Naive thymus-derived CD4-positive, alpha-beta T cell (primary cell): ENCODE measurements around the gene BBS2. TPM values are rescaled to one million over a fixed set of nuclear protein-coding genes. Genes with fewer than 3 reads are reported as not detected.

Source experiments
- ATAC-seq: fragments of 150-1000 bp; cut with Tn5 transposase; 2 replicates; pipeline ENCODE4 v1.10.0; 2021; ENCODE audit warnings: mild to moderate bottlenecking, moderate library complexity
- CTCF ChIA-PET: fragments of 350-600 bp; sonication (Branson Sonifier 250); formaldehyde crosslinking; loops from one replicate; lab custom pipeline; 2021; ENCODE audit warnings: antibody characterized with exemption; lab: Charles Lee
- POLR2A ChIA-PET: fragments of 350-600 bp; sonication (Branson Sonifier 250); formaldehyde crosslinking; loops from one replicate; lab custom pipeline; 2021; ENCODE audit warnings: antibody characterized with exemption, inconsistent platforms; lab: Charles Lee
- DNase-seq, 9 donors: peaks; one replicate each; pipeline versions ENCODE4 v3.0.0 to v3.0.0-alpha.2; 2020 to 2022; ENCODE audit warnings: mixed read lengths in 1 of 9
- H3K27ac ChIP-seq: one replicate; pipeline ENCODE4 v1.7.0; 2013; ENCODE audit warnings: mild to moderate bottlenecking, low read depth, low read length, moderate library complexity
- H3K27me3 ChIP-seq, 2 donors: one replicate each; pipeline ENCODE4 v1.7.0; 2013; ENCODE audit warnings: low read length in 2 of 2, mild to moderate bottlenecking in 2 of 2, moderate library complexity in 2 of 2; ENCODE audit not compliant: control insufficient read depth in 2 of 2, insufficient read depth in 2 of 2
- H3K36me3 ChIP-seq, 3 experiments: 1 replicate in 2 of 3; 2 replicates in 1 of 3; pipeline ENCODE4 v1.7.0; 2013; ENCODE audit warnings: low read length in 3 of 3, mild to moderate bottlenecking in 3 of 3, moderate library complexity in 1 of 3; ENCODE audit not compliant: insufficient read depth in 3 of 3, control insufficient read depth in 2 of 3
- H3K4me1 ChIP-seq, 2 donors: one replicate each; pipeline ENCODE4 v1.7.0; 2013; ENCODE audit warnings: low read length in 2 of 2, mild to moderate bottlenecking in 2 of 2, moderate library complexity in 1 of 2; ENCODE audit not compliant: control insufficient read depth in 2 of 2, insufficient read depth in 2 of 2
- H3K4me3 ChIP-seq: 2 replicates; pipeline ENCODE4 v1.7.0; 2013; ENCODE audit warnings: mild to moderate bottlenecking, low read length
- H3K9me3 ChIP-seq, 3 experiments: 1 replicate in 2 of 3; 2 replicates in 1 of 3; pipeline ENCODE4 v1.7.0; 2013; ENCODE audit warnings: low read length in 3 of 3; ENCODE audit not compliant: control insufficient read depth in 2 of 3
- H3K27ac Mint-ChIP-seq, 9 donors: one replicate each; pipeline ENCODE4 v1.8.0; 2020 to 2022; ENCODE audit warnings: mixed read lengths in 9 of 9, mild to moderate bottlenecking in 8 of 9, moderate library complexity in 5 of 9, inconsistent platforms in 2 of 9
- H3K27me3 Mint-ChIP-seq, 5 donors: one replicate each; pipeline ENCODE4 v1.8.0; 2021 to 2022; ENCODE audit warnings: mixed read lengths in 5 of 5, mild to moderate bottlenecking in 1 of 5
- H3K36me3 Mint-ChIP-seq, 5 donors: one replicate each; pipeline ENCODE4 v1.8.0; 2020 to 2022; ENCODE audit warnings: mixed read lengths in 5 of 5, mild to moderate bottlenecking in 3 of 5, inconsistent platforms in 1 of 5
- H3K4me1 Mint-ChIP-seq, 7 donors: one replicate each; pipeline ENCODE4 v1.8.0; 2020 to 2022; ENCODE audit warnings: mixed read lengths in 7 of 7, mild to moderate bottlenecking in 3 of 7, inconsistent platforms in 1 of 7
- H3K4me3 Mint-ChIP-seq, 10 donors: one replicate each; pipeline ENCODE4 v1.8.0; 2020 to 2022; ENCODE audit warnings: mild to moderate bottlenecking in 10 of 10, mixed read lengths in 10 of 10, moderate library complexity in 6 of 10, inconsistent platforms in 2 of 10
- H3K9me3 Mint-ChIP-seq, 11 donors: one replicate each; pipeline ENCODE4 v1.8.0; 2020 to 2022; ENCODE audit warnings: mixed read lengths in 11 of 11, mild to moderate bottlenecking in 4 of 11, inconsistent platforms in 1 of 11, moderate library complexity in 1 of 11
- intact Hi-C, 2 donors: fragments of 100-400 bp; cut with micrococcal nuclease; formaldehyde crosslinking; loops; one replicate each; pipeline ENCODE4 v1.15.1; 2023
- polyA plus RNA-seq, 2 donors: library from polyadenylated mRNA; unstranded; fragments of 300-500 nt; fragmentation: Illumina TruSeq; gene quantifications; one replicate each; pipeline ENCODE4 v1.2.3, GENCODE V29; 2021
- total RNA-seq, 6 experiments: library from RNA in 5 of 6; stranded (reverse) in 5 of 6; gene quantifications; 1 replicate in 5 of 6; 2 replicates in 1 of 6; pipeline ENCODE4 v1.2.3 and lab custom pipeline; 2021 to 2026

BBS2 gene
- total and polyA plus RNA-seq, 7 experiments from 2014 or later = 14.7 to 130 (median 72.2) TPM

DNA sequence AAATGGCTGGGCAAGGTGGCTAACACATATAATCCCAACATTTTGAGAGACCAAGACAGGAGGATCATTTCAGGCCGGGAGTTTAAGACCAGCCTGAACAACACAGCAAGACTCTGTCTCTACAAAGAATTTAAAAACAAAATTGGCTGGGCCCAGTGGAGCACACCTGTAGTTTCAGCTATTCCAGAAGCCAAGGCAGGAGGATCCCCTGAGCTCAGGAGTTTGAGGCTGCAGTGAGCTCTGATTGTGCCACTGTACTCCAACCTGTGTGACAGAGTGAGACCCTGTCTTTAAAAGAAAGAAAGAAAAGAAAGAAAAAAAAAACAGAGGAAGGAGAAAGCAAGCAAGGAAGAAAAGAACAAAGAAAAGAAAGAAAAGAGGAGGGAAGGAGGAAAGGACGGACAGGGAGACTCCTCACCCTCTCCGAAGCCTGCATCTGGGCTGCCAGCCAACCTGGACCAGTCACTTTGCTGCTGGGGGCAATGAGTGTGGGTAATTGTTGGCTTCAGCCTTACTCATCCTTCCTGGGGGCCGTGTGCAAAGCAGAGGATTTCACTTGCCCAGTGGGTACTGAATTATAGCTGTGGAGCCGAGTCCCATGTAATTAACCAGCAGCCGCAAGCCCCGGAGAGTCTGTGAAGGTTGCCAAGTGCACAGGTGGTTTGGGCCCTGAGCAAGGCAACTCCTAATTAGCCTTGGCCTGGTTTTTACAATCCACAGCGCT, 38.4 kb upstream of the BBS2 start:
- no peaks in the 10 kb centered on the region for H3K27me3 ChIP-seq
- intact Hi-C loops = no loop called here

DNA sequence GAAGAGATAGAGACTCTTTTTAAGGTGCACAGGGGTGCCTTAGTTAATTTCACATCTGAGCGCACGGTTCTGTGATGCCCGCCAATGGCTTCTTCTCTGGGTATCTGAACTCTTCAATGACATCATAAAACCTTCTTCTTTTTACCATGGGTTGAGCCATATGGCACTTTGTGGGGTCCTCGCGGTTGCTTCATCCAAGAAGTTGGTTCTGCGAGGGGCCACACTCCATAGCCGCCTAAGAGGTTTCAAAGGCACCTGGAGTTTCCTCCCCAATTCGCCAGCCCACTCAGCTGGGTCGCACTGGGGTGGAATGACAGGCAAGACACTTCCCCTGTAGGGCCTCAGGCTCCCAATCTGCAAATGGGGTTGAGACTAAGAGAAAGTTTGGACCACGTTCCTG, 34.6 kb upstream of the BBS2 start:
- Histone ChIP-seq H3K27ac (no peak overlapping the region), H3K4me1 (no peaks in the 10 kb centered on the region), H3K36me3 (no peaks in the 10 kb centered on the region), H3K9me3 (no peaks in the 10 kb centered on the region), H3K4me3 (no peak overlapping the region), H3K27me3 (no peaks in the 10 kb centered on the region)
- peaks cover 6 to 53% (median 21%) of the 10 kb centered on the region in 5 donors for H3K27me3 Mint-ChIP-seq
- no peaks in the 10 kb centered on the region for H3K9me3 Mint-ChIP-seq
- no peak overlapping the region for H3K4me3 Mint-ChIP-seq
- DNase-seq = no peak
- POLR2A ChIA-PET = no interaction called here
- H3K36me3 Mint-ChIP-seq = no peaks in the 10 kb centered on the region
- H3K27ac Mint-ChIP-seq = no peak overlapping the region
- intact Hi-C loops = no loop called here
- ATAC-seq = no peak
- no peaks in the 10 kb centered on the region for H3K4me1 Mint-ChIP-seq
- CTCF ChIA-PET = no interaction called here

More for the DNA sequence above, 38.4 kb upstream of the BBS2 start:
- H3K9me3 Mint-ChIP-seq = no peaks in the 10 kb centered on the region
- H3K27me3 Mint-ChIP-seq = peaks cover 4 to 61% (median 16%) of the 10 kb centered on the region in 5 donors
- H3K4me3 ChIP-seq = no peak overlapping the region
- H3K4me3 Mint-ChIP-seq = no peak overlapping the region
- no peaks in the 10 kb centered on the region for H3K9me3 ChIP-seq
- H3K4me1 Mint-ChIP-seq = no peaks in the 10 kb centered on the region
- CTCF ChIA-PET = interaction anchor here (1.2 kb wide), 1 partner anchor 44 kb away, joined by 3 read pairs; no protein-coding TSS in a partner anchor
- H3K36me3 Mint-ChIP-seq = no peaks in the 10 kb centered on the region
- H3K27ac Mint-ChIP-seq = no peak overlapping the region
- H3K4me1 ChIP-seq = no peaks in the 10 kb centered on the region
- H3K27ac ChIP-seq = no peak overlapping the region
- no peak for DNase-seq
- POLR2A ChIA-PET = interaction anchor here (0.6 kb wide), 1 partner anchor 14 kb away, joined by 3 read pairs; no protein-coding TSS in a partner anchor
- H3K36me3 ChIP-seq = no peaks in the 10 kb centered on the region
- ATAC-seq = no peak

- CTCF ChIA-PET = no interaction called here
- Histone ChIP-seq H3K27ac (no peak overlapping the region), H3K36me3 (no peaks in the 10 kb centered on the region), H3K4me1 (peaks cover 11 to 12% of the 10 kb centered on the region in 2 donors), H3K4me3 (no peak overlapping the region), H3K9me3 (no peaks in the 10 kb centered on the region), H3K27me3 (no peaks in the 10 kb centered on the region)
- DNase-seq (no peak), ATAC-seq (no peak)
- intact Hi-C loops = no loop called here
- H3K27me3 Mint-ChIP-seq = peaks cover 6 to 37% (median 16%) of the 10 kb centered on the region in 5 donors
- no peak overlapping the region for H3K4me3 Mint-ChIP-seq
- no peaks in the 10 kb centered on the region for H3K9me3 Mint-ChIP-seq
- H3K27ac Mint-ChIP-seq = no peak overlapping the region
- H3K36me3 Mint-ChIP-seq = no peaks in the 10 kb centered on the region
- H3K4me1 Mint-ChIP-seq = peaks cover 7 to 14% (median 13%) of the 10 kb centered on the region in 7 donors
- POLR2A ChIA-PET = no interaction called here
These were observed 32.2 kb upstream of the BBS2 start for GRCh38 chr16:56551796-56552738.

DNA sequence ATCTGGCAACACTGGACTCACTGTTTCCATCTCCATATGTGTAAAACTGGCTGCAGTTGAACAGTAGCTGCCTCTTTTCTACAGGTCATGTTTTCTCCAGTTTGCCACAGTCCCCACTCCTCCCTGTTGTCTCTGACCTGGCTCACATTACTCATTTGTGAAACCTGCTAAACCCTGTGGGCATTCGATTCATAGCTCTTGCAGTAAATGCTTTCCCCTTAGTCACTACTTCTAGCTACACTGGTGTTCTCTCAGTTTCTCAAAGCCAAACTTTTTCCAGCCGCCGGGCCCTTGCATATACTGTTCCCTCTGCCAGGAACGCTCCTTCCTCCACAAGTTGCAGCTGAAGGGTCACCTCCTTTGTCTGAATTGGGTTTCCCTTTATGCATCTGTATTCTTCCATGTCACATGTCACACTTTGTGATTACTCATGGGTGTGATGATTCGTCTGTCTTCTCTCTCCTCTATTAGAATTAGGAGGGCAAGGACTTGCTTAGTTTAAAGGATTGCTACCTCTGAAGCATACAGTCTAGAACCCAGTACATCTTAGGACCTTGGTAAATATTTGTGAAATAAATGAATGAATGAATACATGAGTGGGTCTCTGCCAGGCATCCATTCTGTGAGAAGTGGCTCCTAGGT, 30.0 kb upstream of the BBS2 start:
- H3K27me3 Mint-ChIP-seq = peaks cover 4 to 31% (median 16%) of the 10 kb centered on the region in 5 donors
- Histone ChIP-seq H3K9me3 (no peaks in the 10 kb centered on the region), H3K36me3 (no peaks in the 10 kb centered on the region), H3K4me1 (peaks cover 12 to 14% of the 10 kb centered on the region in 2 donors), H3K4me3 (no peak overlapping the region), H3K27me3 (no peaks in the 10 kb centered on the region), H3K27ac (no peak overlapping the region)
- ChIA-PET POLR2A (interaction anchor here (0.8 kb wide), 1 partner anchor 20 kb away, joined by 3 read pairs; no protein-coding TSS in a partner anchor), CTCF (interaction anchor here (1.5 kb wide), 1 partner anchor 152 kb away, joined by 3 read pairs; no protein-coding TSS in a partner anchor)
- intact Hi-C loops = loop anchor here in 1 of 2 donors (5.0 kb wide), 1 partner anchor 38 kb away; no protein-coding TSS in a partner anchor
- H3K4me3 Mint-ChIP-seq = no peak overlapping the region
- H3K4me1 Mint-ChIP-seq = peaks cover 7 to 17% (median 16%) of the 10 kb centered on the region in 7 donors
- peak overlapping the region in 2 of 9 donors; percentile 9 to 37 for H3K27ac Mint-ChIP-seq
- no peak for DNase-seq
- no peaks in the 10 kb centered on the region for H3K9me3 Mint-ChIP-seq
- H3K36me3 Mint-ChIP-seq = no peaks in the 10 kb centered on the region
- no peak for ATAC-seq

GRCh38 chr16:56549161-56549560, 29.3 kb upstream of the BBS2 start:
- Mint-ChIP-seq H3K4me3 (no peak overlapping the region), H3K36me3 (no peaks in the 10 kb centered on the region), H3K27ac (no peak overlapping the region), H3K27me3 (peaks cover 4 to 31% (median 9%) of the 10 kb centered on the region in 5 donors), H3K4me1 (peaks cover 7 to 17% (median 16%) of the 10 kb centered on the region in 7 donors), H3K9me3 (no peaks in the 10 kb centered on the region)
- no peaks in the 10 kb centered on the region for H3K36me3 ChIP-seq
- POLR2A ChIA-PET = no interaction called here
- no peak overlapping the region for H3K27ac ChIP-seq
- no peak overlapping the region for H3K4me3 ChIP-seq
- ATAC-seq = no peak
- CTCF ChIA-PET = interaction anchor here (1.5 kb wide), 1 partner anchor 153 kb away, joined by 3 read pairs; no protein-coding TSS in a partner anchor
- no peaks in the 10 kb centered on the region for H3K9me3 ChIP-seq
- H3K4me1 ChIP-seq = peaks cover 12 to 14% of the 10 kb centered on the region in 2 donors
- intact Hi-C loops = loop anchor here in 1 of 2 donors (5.0 kb wide), 1 partner anchor 37 kb away; no protein-coding TSS in a partner anchor
- no peaks in the 10 kb centered on the region for H3K27me3 ChIP-seq
- no peak for DNase-seq
